GM12874 (cell line): ENCODE results near the gene TUBA1A.

ENCODE experiments used
- TF ChIP-seq, protein P1 (sequence below): IDR thresholded peaks from 2 replicates; pipeline ENCODE4 v1.5.1; 2011; ENCODE audit warnings: low read depth, mild to moderate bottlenecking, control low read depth, low read length, moderate library complexity; ENCODE audit not compliant: insufficient read depth

The TUBA1A gene

GRCh38 chr12:49146406-49146805 is 42.5 kb downstream of the TUBA1A start:
- TF ChIP-seq, protein P1, sequence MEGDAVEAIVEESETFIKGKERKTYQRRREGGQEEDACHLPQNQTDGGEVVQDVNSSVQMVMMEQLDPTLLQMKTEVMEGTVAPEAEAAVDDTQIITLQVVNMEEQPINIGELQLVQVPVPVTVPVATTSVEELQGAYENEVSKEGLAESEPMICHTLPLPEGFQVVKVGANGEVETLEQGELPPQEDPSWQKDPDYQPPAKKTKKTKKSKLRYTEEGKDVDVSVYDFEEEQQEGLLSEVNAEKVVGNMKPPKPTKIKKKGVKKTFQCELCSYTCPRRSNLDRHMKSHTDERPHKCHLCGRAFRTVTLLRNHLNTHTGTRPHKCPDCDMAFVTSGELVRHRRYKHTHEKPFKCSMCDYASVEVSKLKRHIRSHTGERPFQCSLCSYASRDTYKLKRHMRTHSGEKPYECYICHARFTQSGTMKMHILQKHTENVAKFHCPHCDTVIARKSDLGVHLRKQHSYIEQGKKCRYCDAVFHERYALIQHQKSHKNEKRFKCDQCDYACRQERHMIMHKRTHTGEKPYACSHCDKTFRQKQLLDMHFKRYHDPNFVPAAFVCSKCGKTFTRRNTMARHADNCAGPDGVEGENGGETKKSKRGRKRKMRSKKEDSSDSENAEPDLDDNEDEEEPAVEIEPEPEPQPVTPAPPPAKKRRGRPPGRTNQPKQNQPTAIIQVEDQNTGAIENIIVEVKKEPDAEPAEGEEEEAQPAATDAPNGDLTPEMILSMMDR: no peak

GRCh38 chr12:49144384-49144783 is 44.5 kb downstream of the TUBA1A start:
- TF ChIP-seq, protein P1: no peak

GRCh38 chr12:49138999-49139398 is 49.9 kb downstream of the TUBA1A start:
- TF ChIP-seq, protein P1: no peak

DNA sequence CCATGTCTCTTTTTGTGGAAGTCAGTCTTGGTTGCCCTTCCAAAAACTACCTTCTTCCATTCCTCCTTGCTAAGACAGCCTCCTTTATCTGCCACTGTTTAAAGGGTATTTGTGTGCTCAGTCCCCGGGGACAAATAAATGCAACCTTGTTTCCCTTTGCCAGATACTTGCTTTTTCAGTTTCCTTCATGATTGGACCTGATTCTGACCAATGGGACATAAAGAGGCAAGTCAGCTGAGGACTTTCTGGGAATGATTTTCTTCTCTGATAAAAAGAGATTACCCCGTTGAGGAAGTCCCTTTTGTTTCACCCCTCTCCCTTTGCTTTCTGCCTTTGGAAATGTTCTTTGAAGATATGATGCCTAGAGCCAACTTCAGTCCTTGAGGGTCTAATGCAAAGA is 50.3 kb downstream of the TUBA1A start:
- TF ChIP-seq, protein P1: no peak

GRCh38 chr12:49137476-49137875 is 51.4 kb downstream of the TUBA1A start:
- TF ChIP-seq, protein P1: no peak
